PFSK-1 (cell line): Measurements from ENCODE around the gene PKDCC.

ENCODE experiments used
- POLR2AphosphoS5 ChIP-seq: IDR thresholded peaks from 2 replicates; pipeline ENCODE4 v1.6.1; 2012; ENCODE audit warnings: low read depth, mild to moderate bottlenecking, control low read depth, low read length, moderate library complexity
- REST ChIP-seq, 2 experiments: IDR thresholded peaks; 2 replicates each; pipeline versions ENCODE4 v1.6.1 to v1.8.0; 2011 to 2012; ENCODE audit warnings: low read depth in 2 of 2, low read length in 2 of 2, control low read depth in 1 of 2, inconsistent platforms in 1 of 2, mild to moderate bottlenecking in 1 of 2, moderate library complexity in 1 of 2; ENCODE audit not compliant: insufficient read depth in 1 of 2
- SIN3A ChIP-seq: IDR thresholded peaks from 2 replicates; pipeline ENCODE4 v1.6.1; 2012; ENCODE audit warnings: mild to moderate bottlenecking, low read length, moderate library complexity, borderline replicate concordance; ENCODE audit not compliant: insufficient read depth
- TAF1 ChIP-seq: IDR thresholded peaks from 2 replicates; pipeline ENCODE4 v1.6.1; 2012; ENCODE audit warnings: low read length, control low read depth, borderline replicate concordance; ENCODE audit not compliant: insufficient read depth

GRCh38 chr2:42046819-42047487 lies 868 bp upstream of the PKDCC start:
- TF ChIP-seq POLR2AphosphoS5, result no peak
- no peak for TF ChIP-seq TAF1
- no peak for TF ChIP-seq REST (IDR thresholded peaks at IDR 0.05; ENCODE audit: insufficient read depth in 1 of 2, low read depth in 2 of 2, low read length in 2 of 2)
- no peak for TF ChIP-seq SIN3A
